ENCODE data around the gene RHBG. TPM values are rescaled to one million over a fixed set of nuclear protein-coding genes. Genes with fewer than 3 reads are reported as not detected.

The RHBG gene
- total RNA-seq, 1 donor from 2014 or later = not detected

GRCh38 chr1:156385534-156386031 is 16.6 kb downstream of the RHBG start:
- Histone ChIP-seq H3K36me3 (ENCODE audit: control insufficient read depth in 3 of 3, insufficient read depth in 3 of 3, low read length in 3 of 3) (no peaks in the 10 kb centered on the region), H3K9ac (ENCODE audit: low read depth in 1 of 3, low read length in 3 of 3) (no peak overlapping the region), H3K4me3 (ENCODE audit: low read length in 3 of 3) (no peak overlapping the region), H3K27ac (ENCODE audit: low read depth, low read length) (no peak overlapping the region), H3K27me3 (ENCODE audit: control insufficient read depth in 3 of 3, insufficient read depth in 3 of 3, low read length in 3 of 3) (peaks cover 27 to 46% (median 31%) of the 10 kb centered on the region in 3 donors), H3K9me3 (ENCODE audit: control insufficient read depth in 3 of 3, low read length in 3 of 3) (no peaks in the 10 kb centered on the region), H3K4me1 (ENCODE audit: control insufficient read depth in 3 of 3, insufficient read depth in 3 of 3, low read length in 3 of 3) (no peaks in the 10 kb centered on the region)

GRCh38 chr1:156386134-156386901 is 17.3 kb downstream of the RHBG start:
- Histone ChIP-seq H3K27ac (ENCODE audit: low read depth, low read length) (no peak overlapping the region), H3K4me1 (ENCODE audit: control insufficient read depth in 3 of 3, insufficient read depth in 3 of 3, low read length in 3 of 3) (no peaks in the 10 kb centered on the region), H3K9me3 (ENCODE audit: control insufficient read depth in 3 of 3, low read length in 3 of 3) (no peaks in the 10 kb centered on the region), H3K36me3 (ENCODE audit: control insufficient read depth in 3 of 3, insufficient read depth in 3 of 3, low read length in 3 of 3) (no peaks in the 10 kb centered on the region), H3K27me3 (ENCODE audit: control insufficient read depth in 3 of 3, insufficient read depth in 3 of 3, low read length in 3 of 3) (peaks cover 28 to 53% (median 35%) of the 10 kb centered on the region in 3 donors), H3K4me3 (ENCODE audit: low read length in 3 of 3) (no peak overlapping the region), H3K9ac (ENCODE audit: low read depth in 1 of 3, low read length in 3 of 3) (no peak overlapping the region)

DNA sequence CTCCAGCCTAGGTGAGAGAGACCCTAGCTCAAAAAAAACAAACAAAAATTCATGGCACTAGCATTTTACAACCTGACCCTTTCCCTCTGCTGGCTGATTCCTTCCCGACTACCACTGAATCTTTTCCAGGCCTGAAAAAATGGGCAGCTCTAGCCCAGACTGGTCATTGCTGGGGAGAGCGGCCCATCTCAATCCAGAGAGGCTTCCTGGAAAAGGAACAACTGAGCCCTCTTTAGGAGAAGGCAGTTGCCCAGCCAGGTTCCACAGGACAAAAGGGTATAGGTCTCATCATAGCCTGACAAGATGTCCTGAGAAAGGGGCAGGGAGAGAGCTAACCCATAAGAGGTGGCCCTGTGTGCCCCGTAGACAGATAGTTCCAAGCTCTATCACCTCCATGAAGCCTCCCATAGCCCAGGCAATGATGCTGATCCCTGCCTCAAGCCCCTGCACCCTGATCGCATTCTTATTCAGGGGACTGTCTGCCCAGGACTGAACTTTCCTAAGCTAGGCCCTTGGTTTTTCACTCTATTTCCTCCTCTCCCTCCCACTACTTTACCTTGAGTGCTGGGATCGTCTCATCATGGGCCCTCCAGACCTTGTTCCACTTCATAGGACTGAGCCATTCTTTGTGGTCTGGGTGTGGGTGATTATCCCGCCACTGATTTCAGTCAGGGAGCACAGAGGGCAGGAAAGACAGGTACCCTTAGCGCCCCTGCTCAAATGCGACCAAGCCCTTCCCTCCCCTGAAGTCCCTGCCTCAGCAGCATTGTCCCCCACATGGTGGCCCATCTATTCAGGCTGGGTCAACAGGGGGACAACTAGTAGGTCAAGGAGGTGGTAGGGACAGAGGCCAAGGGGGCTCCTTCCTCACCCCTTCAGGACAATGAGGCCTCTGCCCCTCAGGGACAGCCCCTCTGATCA is 18.2 kb downstream of the RHBG start:
- Histone ChIP-seq H3K4me1 (ENCODE audit: control insufficient read depth in 3 of 3, insufficient read depth in 3 of 3, low read length in 3 of 3) (no peaks in the 10 kb centered on the region), H3K9ac (ENCODE audit: low read depth in 1 of 3, low read length in 3 of 3) (no peak overlapping the region)

DNA sequence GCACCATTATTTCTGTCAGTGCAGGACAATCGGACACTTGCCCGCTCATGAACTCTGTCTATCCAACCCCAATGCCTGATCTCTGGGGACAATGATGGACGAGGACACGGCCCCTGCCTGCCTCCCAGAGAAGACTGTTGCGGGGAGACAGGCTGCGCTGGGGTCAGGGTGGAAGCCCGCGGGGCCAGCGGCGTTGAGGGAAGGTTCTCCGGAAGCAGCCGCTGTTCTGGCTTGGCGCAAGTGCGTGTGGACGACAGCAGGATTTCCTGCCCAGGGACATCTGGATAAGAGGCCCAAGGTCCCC is 18.8 kb downstream of the RHBG start:
- Histone ChIP-seq H3K4me1 (ENCODE audit: control insufficient read depth in 3 of 3, insufficient read depth in 3 of 3, low read length in 3 of 3) (no peaks in the 10 kb centered on the region), H3K9ac (ENCODE audit: low read depth in 1 of 3, low read length in 3 of 3) (no peak overlapping the region), H3K9me3 (ENCODE audit: control insufficient read depth in 3 of 3, low read length in 3 of 3) (no peaks in the 10 kb centered on the region), H3K4me3 (ENCODE audit: low read length in 3 of 3) (no peak overlapping the region), H3K27ac (ENCODE audit: low read depth, low read length) (no peak overlapping the region), H3K36me3 (ENCODE audit: control insufficient read depth in 3 of 3, insufficient read depth in 3 of 3, low read length in 3 of 3) (no peaks in the 10 kb centered on the region), H3K27me3 (ENCODE audit: control insufficient read depth in 3 of 3, insufficient read depth in 3 of 3, low read length in 3 of 3) (peaks cover 35 to 65% (median 44%) of the 10 kb centered on the region in 3 donors)

More for the DNA sequence above, 18.2 kb downstream of the RHBG start:
- no peak overlapping the region for H3K27ac ChIP-seq (ENCODE audit: low read depth, low read length)
- H3K4me3 ChIP-seq (ENCODE audit: low read length in 3 of 3) = no peak overlapping the region
- peaks cover 35 to 62% (median 44%) of the 10 kb centered on the region in 3 donors for H3K27me3 ChIP-seq (ENCODE audit: control insufficient read depth in 3 of 3, insufficient read depth in 3 of 3, low read length in 3 of 3)
- H3K9me3 ChIP-seq (ENCODE audit: control insufficient read depth in 3 of 3, low read length in 3 of 3) = no peaks in the 10 kb centered on the region
- no peaks in the 10 kb centered on the region for H3K36me3 ChIP-seq (ENCODE audit: control insufficient read depth in 3 of 3, insufficient read depth in 3 of 3, low read length in 3 of 3)

GRCh38 chr1:156388174-156389137 is 19.4 kb downstream of the RHBG start:
- Histone ChIP-seq H3K27ac (ENCODE audit: low read depth, low read length) (no peak overlapping the region), H3K9me3 (ENCODE audit: control insufficient read depth in 3 of 3, low read length in 3 of 3) (no peaks in the 10 kb centered on the region), H3K36me3 (ENCODE audit: control insufficient read depth in 3 of 3, insufficient read depth in 3 of 3, low read length in 3 of 3) (no peaks in the 10 kb centered on the region), H3K4me1 (ENCODE audit: control insufficient read depth in 3 of 3, insufficient read depth in 3 of 3, low read length in 3 of 3) (no peaks in the 10 kb centered on the region), H3K9ac (ENCODE audit: low read depth in 1 of 3, low read length in 3 of 3) (no peak overlapping the region), H3K4me3 (ENCODE audit: low read length in 3 of 3) (no peak overlapping the region), H3K27me3 (ENCODE audit: control insufficient read depth in 3 of 3, insufficient read depth in 3 of 3, low read length in 3 of 3) (peaks cover 35 to 69% (median 44%) of the 10 kb centered on the region in 3 donors)

GRCh38 chr1:156389311-156389710 is 20.3 kb downstream of the RHBG start:
- H3K27ac ChIP-seq (ENCODE audit: low read depth, low read length) = no peak overlapping the region
- no peaks in the 10 kb centered on the region for H3K9me3 ChIP-seq (ENCODE audit: control insufficient read depth in 3 of 3, low read length in 3 of 3)
- H3K27me3 ChIP-seq (ENCODE audit: control insufficient read depth in 3 of 3, insufficient read depth in 3 of 3, low read length in 3 of 3) = peaks cover 35 to 69% (median 44%) of the 10 kb centered on the region in 3 donors
- no peaks in the 10 kb centered on the region for H3K4me1 ChIP-seq (ENCODE audit: control insufficient read depth in 3 of 3, insufficient read depth in 3 of 3, low read length in 3 of 3)
- no peak overlapping the region for H3K9ac ChIP-seq (ENCODE audit: low read depth in 1 of 3, low read length in 3 of 3)
- no peaks in the 10 kb centered on the region for H3K36me3 ChIP-seq (ENCODE audit: control insufficient read depth in 3 of 3, insufficient read depth in 3 of 3, low read length in 3 of 3)
- no peak overlapping the region for H3K4me3 ChIP-seq (ENCODE audit: low read length in 3 of 3)

DNA sequence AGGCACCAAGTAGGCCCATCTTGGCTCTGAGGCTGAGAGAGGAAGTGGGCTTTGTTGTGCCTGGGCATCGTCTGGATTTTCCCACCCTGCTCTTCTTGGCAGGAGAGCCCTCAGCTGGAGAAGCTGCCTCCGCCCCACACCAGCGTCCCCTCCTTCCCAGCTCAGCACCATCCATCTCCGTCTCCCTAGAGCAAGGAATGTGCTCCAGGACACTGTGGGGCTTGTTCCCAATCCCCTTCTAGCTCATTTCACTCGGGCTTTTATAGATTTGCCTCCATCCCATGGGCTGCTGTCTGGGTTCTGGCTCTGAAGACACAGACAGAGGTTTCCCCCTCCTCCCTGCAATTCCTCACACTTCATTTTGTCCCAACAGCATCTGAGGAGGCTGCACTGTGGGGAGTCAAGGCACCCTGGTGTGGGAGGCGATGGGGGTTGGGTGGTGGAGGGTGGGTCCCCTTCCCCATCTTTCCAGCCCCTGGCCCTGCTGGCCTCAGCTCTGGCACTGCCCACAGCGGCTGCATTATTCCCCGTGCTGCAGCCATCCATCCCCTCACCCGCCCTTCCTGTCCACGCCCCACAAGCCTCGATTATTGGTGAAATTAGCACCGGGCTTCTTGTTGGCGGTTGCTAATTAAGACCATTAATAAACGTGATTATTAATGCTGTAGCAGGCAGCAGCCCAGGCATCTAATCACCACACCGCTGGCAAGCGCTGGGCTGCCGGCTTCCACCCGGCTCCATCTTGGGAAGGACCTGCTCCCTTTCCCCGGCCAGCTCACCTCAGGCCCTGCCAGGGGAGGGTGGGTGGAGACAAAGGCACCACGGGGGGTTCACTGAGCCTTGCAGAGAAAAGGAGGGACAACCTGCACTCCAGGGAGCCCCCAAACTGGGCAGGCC is 21.7 kb downstream of the RHBG start:
- H3K9me3 ChIP-seq (ENCODE audit: control insufficient read depth in 3 of 3, low read length in 3 of 3) = no peaks in the 10 kb centered on the region
- no peak overlapping the region for H3K27ac ChIP-seq (ENCODE audit: low read depth, low read length)
- H3K27me3 ChIP-seq (ENCODE audit: control insufficient read depth in 3 of 3, insufficient read depth in 3 of 3, low read length in 3 of 3) = peaks cover 35 to 68% (median 43%) of the 10 kb centered on the region in 3 donors
- H3K9ac ChIP-seq (ENCODE audit: low read depth in 1 of 3, low read length in 3 of 3) = no peak overlapping the region
- no peak overlapping the region for H3K4me3 ChIP-seq (ENCODE audit: low read length in 3 of 3)
- H3K36me3 ChIP-seq (ENCODE audit: control insufficient read depth in 3 of 3, insufficient read depth in 3 of 3, low read length in 3 of 3) = no peaks in the 10 kb centered on the region
- H3K4me1 ChIP-seq (ENCODE audit: control insufficient read depth in 3 of 3, insufficient read depth in 3 of 3, low read length in 3 of 3) = no peaks in the 10 kb centered on the region

GRCh38 chr1:156391366-156391677 is 22.3 kb downstream of the RHBG start:
- H3K4me1 ChIP-seq (ENCODE audit: control insufficient read depth in 3 of 3, insufficient read depth in 3 of 3, low read length in 3 of 3) = no peaks in the 10 kb centered on the region
- no peak overlapping the region for H3K9ac ChIP-seq (ENCODE audit: low read depth in 1 of 3, low read length in 3 of 3)
- no peaks in the 10 kb centered on the region for H3K36me3 ChIP-seq (ENCODE audit: control insufficient read depth in 3 of 3, insufficient read depth in 3 of 3, low read length in 3 of 3)
- no peak overlapping the region for H3K27ac ChIP-seq (ENCODE audit: low read depth, low read length)
- peaks cover 35 to 62% (median 37%) of the 10 kb centered on the region in 3 donors for H3K27me3 ChIP-seq (ENCODE audit: control insufficient read depth in 3 of 3, insufficient read depth in 3 of 3, low read length in 3 of 3)
- H3K4me3 ChIP-seq (ENCODE audit: low read length in 3 of 3) = no peak overlapping the region
- H3K9me3 ChIP-seq (ENCODE audit: control insufficient read depth in 3 of 3, low read length in 3 of 3) = no peaks in the 10 kb centered on the region

GRCh38 chr1:156391701-156392100 is 22.7 kb downstream of the RHBG start:
- Histone ChIP-seq H3K4me1 (ENCODE audit: control insufficient read depth in 3 of 3, insufficient read depth in 3 of 3, low read length in 3 of 3) (no peaks in the 10 kb centered on the region), H3K36me3 (ENCODE audit: control insufficient read depth in 3 of 3, insufficient read depth in 3 of 3, low read length in 3 of 3) (no peaks in the 10 kb centered on the region), H3K27me3 (ENCODE audit: control insufficient read depth in 3 of 3, insufficient read depth in 3 of 3, low read length in 3 of 3) (peaks cover 35 to 59% (median 35%) of the 10 kb centered on the region in 3 donors), H3K4me3 (ENCODE audit: low read length in 3 of 3) (no peak overlapping the region), H3K9me3 (ENCODE audit: control insufficient read depth in 3 of 3, low read length in 3 of 3) (no peaks in the 10 kb centered on the region), H3K27ac (ENCODE audit: low read depth, low read length) (no peak overlapping the region), H3K9ac (ENCODE audit: low read depth in 1 of 3, low read length in 3 of 3) (no peak overlapping the region)
